GM12891 (cell line): Measurements from ENCODE around the gene FAM186B.

Experiments
- POLR2A ChIP-seq: IDR thresholded peaks from 2 replicates; pipeline ENCODE4 v1.6.1; 2011; ENCODE audit warnings: low read depth, low read length, control low read depth
- POLR2AphosphoS5 ChIP-seq: IDR thresholded peaks from 2 replicates; pipeline ENCODE4 v1.6.1; 2011; ENCODE audit warnings: low read depth, low read length, control low read depth

GRCh38 chr12:49568442-49569162 is 36.8 kb downstream of the FAM186B start:
- TF ChIP-seq POLR2AphosphoS5 (no peak), POLR2A (no peak)
